Fibroblast of lung (primary cell): ENCODE data around the gene ELMO1.

Source experiments
- EZH2 ChIP-seq: IDR thresholded peaks from 2 replicates; pipeline ENCODE4 v1.5.1; 2012; ENCODE audit warnings: low read length, control low read depth, mild to moderate bottlenecking; ENCODE audit errors: missing control alignments
- TF ChIP-seq, protein P1 (sequence below), 2 donors: IDR thresholded peaks in 1 of 2; conservative IDR thresholded peaks in 1 of 2; 1 replicate in 1 of 2; 2 replicates in 1 of 2; pipeline ENCODE4 v1.5.1; 2011 to 2012; ENCODE audit warnings: low read length in 2 of 2, control low read depth in 1 of 2, inconsistent platforms in 1 of 2, low read depth in 1 of 2, mild to moderate bottlenecking in 1 of 2

DNA sequence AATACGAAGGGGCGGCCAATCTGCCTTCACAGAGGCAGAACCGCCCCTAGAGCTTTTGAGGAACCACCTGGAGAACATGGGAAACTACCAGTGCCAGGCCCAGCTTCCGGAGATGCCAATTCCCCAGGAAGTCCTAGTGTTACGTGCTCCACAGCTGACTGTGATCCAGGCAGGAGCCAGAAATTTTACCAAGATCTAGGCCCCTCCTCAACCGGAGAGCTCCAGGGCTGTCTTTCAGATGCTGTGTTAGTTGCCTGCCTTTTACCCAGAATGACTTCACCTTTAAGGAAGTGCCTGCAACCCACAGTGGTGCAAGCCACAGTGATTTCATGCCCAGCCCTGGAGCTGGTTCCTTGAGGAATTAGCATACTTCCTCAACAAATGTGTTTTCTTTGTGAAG lies 62.9 kb downstream of the ELMO1 start:
- TF ChIP-seq, protein P1, sequence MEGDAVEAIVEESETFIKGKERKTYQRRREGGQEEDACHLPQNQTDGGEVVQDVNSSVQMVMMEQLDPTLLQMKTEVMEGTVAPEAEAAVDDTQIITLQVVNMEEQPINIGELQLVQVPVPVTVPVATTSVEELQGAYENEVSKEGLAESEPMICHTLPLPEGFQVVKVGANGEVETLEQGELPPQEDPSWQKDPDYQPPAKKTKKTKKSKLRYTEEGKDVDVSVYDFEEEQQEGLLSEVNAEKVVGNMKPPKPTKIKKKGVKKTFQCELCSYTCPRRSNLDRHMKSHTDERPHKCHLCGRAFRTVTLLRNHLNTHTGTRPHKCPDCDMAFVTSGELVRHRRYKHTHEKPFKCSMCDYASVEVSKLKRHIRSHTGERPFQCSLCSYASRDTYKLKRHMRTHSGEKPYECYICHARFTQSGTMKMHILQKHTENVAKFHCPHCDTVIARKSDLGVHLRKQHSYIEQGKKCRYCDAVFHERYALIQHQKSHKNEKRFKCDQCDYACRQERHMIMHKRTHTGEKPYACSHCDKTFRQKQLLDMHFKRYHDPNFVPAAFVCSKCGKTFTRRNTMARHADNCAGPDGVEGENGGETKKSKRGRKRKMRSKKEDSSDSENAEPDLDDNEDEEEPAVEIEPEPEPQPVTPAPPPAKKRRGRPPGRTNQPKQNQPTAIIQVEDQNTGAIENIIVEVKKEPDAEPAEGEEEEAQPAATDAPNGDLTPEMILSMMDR (conservative IDR thresholded peaks at IDR 0.05 in 1 of 2, IDR thresholded peaks at IDR 0.05 in 1 of 2; ENCODE audit: low read depth in 1 of 2, low read length in 2 of 2) = no peak
- TF ChIP-seq EZH2 = no peak
